NOMO-1 treated with DMSO at 0.1 percent for 48 hours (cell line): ENCODE results near the gene CSRP1.

Experiments used
- DNase-seq: peaks from one replicate; lab custom pipeline; 2025; ENCODE audit not compliant: unreplicated experiment; lab: John Stamatoyannopoulos, UW

Gene CSRP1

DNA sequence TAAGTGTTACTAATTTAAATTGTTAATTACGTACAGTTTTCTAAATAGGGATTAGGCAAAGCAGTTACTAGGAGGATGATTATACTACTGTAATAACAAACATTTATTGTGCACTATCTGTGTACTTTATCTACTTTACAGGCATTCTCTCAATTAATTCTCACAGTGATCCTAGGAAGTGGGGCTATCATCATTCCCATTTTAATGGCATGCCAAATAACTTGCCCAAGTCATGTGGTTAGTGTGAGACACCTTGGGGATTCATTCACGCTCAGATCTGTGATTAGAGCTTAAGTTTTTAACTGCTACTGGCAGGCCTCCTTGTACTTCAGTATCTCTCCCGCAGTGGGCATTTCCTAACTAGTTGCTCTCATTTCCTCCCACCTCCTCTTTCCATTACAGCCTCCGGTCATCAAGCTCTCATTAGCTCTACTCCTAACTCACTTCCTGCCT, 49.4 kb downstream of the CSRP1 start:
- no peak for DNase-seq

DNA sequence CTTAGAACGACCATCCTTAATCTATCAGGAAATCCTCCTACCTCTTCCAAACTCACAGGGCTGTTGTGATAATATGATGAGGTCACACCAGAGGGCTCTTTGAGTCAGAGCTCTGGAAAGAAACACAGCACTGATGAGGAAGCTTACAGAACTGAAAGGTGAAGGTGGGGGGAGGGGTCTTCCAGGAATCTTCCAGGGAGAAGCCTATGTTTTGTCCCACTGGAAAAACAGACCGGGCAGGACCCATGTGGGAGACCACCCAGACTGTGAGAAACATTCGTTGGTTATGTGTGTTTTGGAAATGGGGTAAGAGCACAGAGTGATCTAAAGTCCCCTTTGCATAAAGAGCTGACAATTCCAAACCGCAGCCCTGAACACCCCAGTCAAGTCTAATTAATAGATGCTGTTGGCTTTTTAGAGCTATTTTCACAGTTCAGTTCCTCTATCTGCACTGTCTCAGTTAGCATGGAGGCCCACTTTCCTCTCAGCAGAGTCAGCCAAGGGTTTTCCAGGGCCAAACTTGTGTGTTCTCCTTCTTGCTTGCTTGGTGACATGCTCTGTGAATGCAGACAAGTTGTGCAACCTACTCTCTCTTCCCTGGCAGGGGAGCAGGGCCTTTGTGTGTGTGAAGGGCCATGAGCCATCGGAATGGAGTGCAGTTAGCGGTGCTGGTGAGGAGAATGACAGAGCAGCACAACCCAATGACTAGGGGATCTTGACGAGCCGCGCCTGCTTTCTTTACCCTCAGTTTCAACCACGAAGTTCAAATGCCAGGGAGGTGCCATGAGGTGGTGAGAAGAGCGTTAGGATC, 50.2 kb downstream of the CSRP1 start:
- peak; percentile 81 for DNase-seq

DNA sequence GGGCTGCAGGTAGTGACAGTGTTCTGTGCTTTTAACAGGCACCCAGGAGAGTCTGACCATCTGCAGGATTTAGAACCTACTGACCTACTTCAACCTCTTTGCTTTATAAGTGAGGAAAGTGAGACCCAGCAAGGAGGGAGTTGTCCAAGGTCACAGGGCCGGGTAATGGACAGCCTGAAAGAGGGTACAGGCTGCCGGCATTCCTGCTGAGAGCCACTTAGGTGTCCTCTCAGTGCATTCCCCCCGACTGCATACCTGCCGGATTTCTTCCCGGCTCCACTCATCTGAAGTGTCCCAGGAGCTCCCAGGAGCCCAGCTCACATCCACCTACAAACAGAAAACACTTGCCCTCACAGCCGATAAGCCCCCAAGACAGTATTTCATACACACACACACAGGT, 51.8 kb downstream of the CSRP1 start:
- no peak for DNase-seq

- DNase-seq = no peak
Observed at GRCh38 chr1:201454608-201455007, 52.3 kb downstream of the CSRP1 start.

DNA sequence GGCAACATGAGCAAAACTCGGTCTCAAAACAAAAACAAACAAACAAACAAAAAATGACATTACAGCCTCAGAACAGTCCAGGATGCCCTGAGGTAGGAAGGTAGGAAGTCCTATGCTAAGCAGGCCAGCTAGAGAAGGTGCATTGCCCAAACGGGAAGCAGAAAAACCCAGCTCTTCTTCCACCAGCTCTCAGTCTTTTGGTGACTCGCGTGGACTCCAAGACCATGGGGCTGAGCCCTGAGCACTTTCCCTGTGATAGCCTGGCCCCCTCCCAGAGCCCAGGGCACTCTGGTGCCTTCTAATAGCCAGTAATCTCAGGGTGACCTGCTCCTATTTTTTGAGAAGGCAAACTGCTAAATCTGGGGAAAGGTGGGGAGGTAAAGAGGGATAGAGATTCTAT, 54.1 kb downstream of the CSRP1 start:
- DNase-seq = no peak

DNA sequence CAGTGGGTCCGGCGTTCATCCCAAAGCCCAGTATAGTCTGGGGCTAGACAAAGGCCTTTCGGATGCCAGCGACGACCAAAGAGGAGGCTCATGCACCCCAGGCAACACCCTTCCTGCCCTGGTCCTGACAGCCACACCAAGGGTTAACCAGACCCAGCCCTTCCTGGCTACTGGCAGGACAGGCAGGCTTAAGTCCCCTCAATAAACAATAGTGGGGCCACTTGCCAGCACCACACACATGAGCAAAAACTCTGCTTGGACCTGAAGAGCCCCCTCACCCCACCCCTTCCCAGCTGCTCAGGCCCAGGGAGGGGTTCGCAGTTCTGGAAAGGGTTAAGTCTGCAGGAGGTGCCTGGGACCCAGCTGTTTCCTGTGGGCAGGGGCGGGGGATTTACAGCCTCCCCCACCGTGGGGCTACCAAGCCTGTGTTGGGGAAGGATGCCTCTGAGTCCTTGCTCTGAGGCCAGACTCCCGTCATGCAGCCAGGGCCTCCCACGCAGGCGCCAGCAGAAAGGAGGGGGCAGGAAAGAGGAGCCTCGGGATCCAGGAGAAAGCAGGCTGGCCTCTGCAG, 56.1 kb downstream of the CSRP1 start:
- no peak for DNase-seq

- DNase-seq = no peak
Observed at GRCh38 chr1:201448990-201449389, 57.9 kb downstream of the CSRP1 start.

DNA sequence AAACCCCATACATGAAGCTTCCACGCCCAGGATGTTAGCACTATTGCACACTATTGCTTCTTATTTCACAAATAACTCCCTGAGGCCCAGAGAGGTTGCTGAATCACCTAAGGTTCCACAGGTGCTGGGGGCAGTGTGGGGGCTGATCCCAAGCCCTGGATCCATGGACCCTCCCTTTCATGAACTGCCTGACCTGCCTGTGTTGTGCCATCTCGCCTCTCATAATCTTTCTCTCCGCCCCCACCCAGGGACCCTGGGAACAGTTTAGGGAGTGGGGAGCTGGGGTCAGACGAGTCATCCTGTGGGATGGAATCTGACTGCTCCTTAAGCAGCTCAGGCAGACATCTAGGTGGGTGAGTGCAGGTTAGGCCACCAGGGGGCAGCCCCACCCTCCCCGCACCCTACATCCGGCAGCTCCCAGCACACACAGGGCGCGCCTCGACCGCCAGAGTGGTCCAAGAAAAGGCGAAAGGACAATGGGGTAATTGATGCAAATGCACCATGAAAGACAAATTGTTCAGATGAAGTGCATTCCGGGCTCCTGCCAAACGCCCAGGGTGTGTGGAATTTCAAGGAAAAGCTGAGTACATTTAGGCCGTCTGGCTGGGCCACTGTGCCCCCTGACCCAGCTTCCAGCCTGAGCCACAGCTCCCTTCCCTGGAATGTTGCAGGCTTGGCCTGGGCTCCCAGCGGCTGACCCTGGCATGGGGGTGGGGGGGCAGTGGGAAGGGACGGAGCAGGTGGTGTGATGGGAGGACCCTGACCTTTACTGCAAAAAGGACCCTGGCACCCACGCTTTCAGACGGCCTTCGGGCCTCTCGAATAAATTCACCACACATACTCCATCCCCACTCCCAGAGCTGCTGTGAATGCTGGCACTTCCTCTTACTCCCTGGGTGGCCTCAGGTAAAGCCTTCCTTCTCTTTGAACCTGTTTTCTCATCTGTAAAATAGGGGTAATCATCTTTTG, 58.7 kb downstream of the CSRP1 start:
- peak; percentile 49 for DNase-seq

DNA sequence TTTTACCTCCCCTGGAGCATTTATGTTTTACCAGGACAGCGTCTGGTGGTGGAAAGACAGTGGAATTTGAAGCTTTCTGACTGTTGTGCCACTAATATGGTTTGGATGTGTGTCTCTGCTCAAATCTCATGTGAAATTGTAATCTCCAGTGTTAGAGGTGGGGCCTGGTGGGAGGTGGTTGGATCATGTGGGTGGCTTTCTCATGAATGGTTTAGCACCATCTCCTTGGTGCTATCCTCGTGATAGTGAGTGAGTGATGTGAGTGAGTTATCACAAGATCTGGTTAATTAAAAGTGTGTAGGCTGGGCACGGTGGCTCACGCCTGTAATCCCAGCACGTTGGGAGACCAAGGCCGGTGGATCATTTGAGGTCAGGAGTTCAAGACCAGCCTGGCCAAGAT, 61.6 kb downstream of the CSRP1 start:
- DNase-seq = no peak

DNA sequence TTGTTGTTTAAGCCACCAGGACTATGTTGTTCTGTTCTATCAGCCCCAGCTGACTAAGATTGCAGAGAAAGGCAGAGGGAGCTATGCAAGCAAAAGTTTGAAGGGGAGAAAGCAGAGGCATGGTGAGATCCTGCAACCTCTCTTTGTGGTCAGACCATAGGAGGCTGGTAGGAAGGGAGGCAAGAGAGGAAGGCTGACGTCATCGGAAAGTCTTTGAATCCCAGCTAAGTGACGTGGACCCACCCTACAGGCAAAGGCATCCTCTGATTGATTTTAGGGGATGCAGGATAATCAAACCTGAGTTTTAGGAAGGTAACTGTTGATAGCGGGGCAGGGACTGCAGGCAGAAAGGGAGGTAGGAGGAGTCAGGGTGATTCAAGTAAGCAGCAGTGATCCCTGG, 62.1 kb downstream of the CSRP1 start:
- DNase-seq = no peak

GRCh38 chr1:201443747-201444146, 63.2 kb downstream of the CSRP1 start:
- DNase-seq = no peak

GRCh38 chr1:201436969-201437368, 70.0 kb downstream of the CSRP1 start:
- DNase-seq = no peak

GRCh38 chr1:201436393-201436792, 70.5 kb downstream of the CSRP1 start:
- DNase-seq = no peak

GRCh38 chr1:201434266-201434665, 72.7 kb downstream of the CSRP1 start:
- no peak for DNase-seq

DNA sequence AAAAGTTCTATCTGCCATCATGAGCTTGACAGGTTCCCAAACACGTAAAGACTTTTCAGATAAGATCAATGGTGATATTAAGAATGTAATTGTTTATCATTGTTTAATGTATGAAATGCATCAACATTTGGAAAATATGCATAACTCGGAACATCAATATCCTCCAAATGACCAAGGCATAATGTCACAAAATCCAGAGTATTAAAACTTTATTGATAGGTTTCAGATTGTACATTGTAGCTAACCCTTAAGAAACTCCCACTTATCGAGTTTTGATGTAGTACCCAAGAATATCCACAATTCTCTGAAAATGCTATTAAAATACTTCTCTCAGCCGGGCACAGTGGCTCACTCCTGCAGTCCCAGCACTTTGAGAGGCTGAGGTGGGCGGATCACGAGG, 73.3 kb downstream of the CSRP1 start:
- DNase-seq = no peak
